ENCODE measurements around the gene PNMA8B. TPM values are rescaled to one million over a fixed set of nuclear protein-coding genes. Genes with fewer than 3 reads are reported as not detected.
"Not testable (repeated sequence)": the region's sequence is repeated elsewhere in the genome, so short reads cannot be mapped to it uniquely, and the experiment has no call there.

PNMA8B gene
- total RNA-seq, 1 donor from 2014 or later = 0.09 TPM

- TF ChIP-seq CTCF (IDR thresholded peaks at IDR 0.05) = no peak
- TF ChIP-seq EZH2 (IDR thresholded peaks at IDR 0.05) = no peak
- TF ChIP-seq EZH2phosphoT487 (IDR thresholded peaks at IDR 0.05) = no peak
- Histone ChIP-seq H3K27me3 (no peaks in the 10 kb centered on the region), H3K9ac (no peak overlapping the region), H3K4me1 (peaks cover 6% of the 10 kb centered on the region), H3K79me2 (ENCODE audit: low read depth) (no peaks in the 10 kb centered on the region), H3F3A (ENCODE audit: low read depth) (no peaks in the 10 kb centered on the region), H3K9me3 (ENCODE audit: low read depth) (no peaks in the 10 kb centered on the region), H3K4me2 (peak overlapping the region; percentile 36), H3K27ac (no peak overlapping the region), H3K4me3 (no peak overlapping the region), H3K36me3 (no peaks in the 10 kb centered on the region), H2AFZ (replicated peaks) (peak overlapping the region; percentile 91), H4K20me1 (ENCODE audit: low read depth) (no peaks in the 10 kb centered on the region)
- Mint-ChIP-seq H3K27ac (peak overlapping the region; percentile 91), H3K27me3 (ENCODE audit: insufficient read depth, low read depth) (peaks cover 7% of the 10 kb centered on the region), H3K4me1 (peaks cover 37% of the 10 kb centered on the region), H3K9me3 (peaks cover 4% of the 10 kb centered on the region), H3K4me3 (peak overlapping the region; percentile 13), H3K36me3 (no peaks in the 10 kb centered on the region)
- DNase-seq (ENCODE audit: low spot score) = no peak
Measured at GRCh38 chr19:46528601-46529590, 33.2 kb upstream of the PNMA8B start.

GRCh38 chr19:46526801-46527200 is 31.1 kb upstream of the PNMA8B start:
- H4K20me1 ChIP-seq (ENCODE audit: low read depth); H3K9ac ChIP-seq; H3K9me3 Mint-ChIP-seq; H3K4me2 ChIP-seq; H3K27me3 ChIP-seq; H3F3A ChIP-seq (ENCODE audit: low read depth); DNase-seq (ENCODE audit: low spot score); H3K36me3 Mint-ChIP-seq; H3K79me2 ChIP-seq (ENCODE audit: low read depth); H3K4me3 Mint-ChIP-seq; H3K4me3 ChIP-seq; H3K27ac Mint-ChIP-seq; H2AFZ ChIP-seq (replicated peaks); H3K4me1 ChIP-seq; H3K27ac ChIP-seq; H3K9me3 ChIP-seq (ENCODE audit: low read depth); H3K36me3 ChIP-seq; H3K27me3 Mint-ChIP-seq (ENCODE audit: insufficient read depth, low read depth): not testable (repeated sequence)
- peaks cover 22% of the 10 kb centered on the region for H3K4me1 Mint-ChIP-seq

GRCh38 chr19:46524308-46524707 is 28.6 kb upstream of the PNMA8B start:
- Histone ChIP-seq H3K9me3 (ENCODE audit: low read depth) (no peaks in the 10 kb centered on the region), H3K27me3 (no peaks in the 10 kb centered on the region), H3F3A (ENCODE audit: low read depth) (no peaks in the 10 kb centered on the region), H3K4me3 (no peak overlapping the region), H3K9ac (no peak overlapping the region), H3K36me3 (no peaks in the 10 kb centered on the region), H3K4me1 (no peaks in the 10 kb centered on the region), H4K20me1 (ENCODE audit: low read depth) (no peaks in the 10 kb centered on the region), H2AFZ (replicated peaks) (no peak overlapping the region), H3K4me2 (no peak overlapping the region), H3K79me2 (ENCODE audit: low read depth) (no peaks in the 10 kb centered on the region), H3K27ac (no peak overlapping the region)
- no peaks in the 10 kb centered on the region for H3K36me3 Mint-ChIP-seq
- no peak for DNase-seq (ENCODE audit: low spot score)
- TF ChIP-seq CTCF (IDR thresholded peaks at IDR 0.05) = no peak
- no peak for TF ChIP-seq EZH2phosphoT487 (IDR thresholded peaks at IDR 0.05)
- no peak for TF ChIP-seq EZH2 (IDR thresholded peaks at IDR 0.05)
- no peak overlapping the region for H3K27ac Mint-ChIP-seq
- H3K4me1 Mint-ChIP-seq = peaks cover 10% of the 10 kb centered on the region
- no peak overlapping the region for H3K4me3 Mint-ChIP-seq
- H3K27me3 Mint-ChIP-seq (ENCODE audit: insufficient read depth, low read depth) = peaks cover 6% of the 10 kb centered on the region
- H3K9me3 Mint-ChIP-seq = peaks cover 4% of the 10 kb centered on the region

- not testable (repeated sequence) for H3K4me1 Mint-ChIP-seq; H2AFZ ChIP-seq (replicated peaks); H3K27ac Mint-ChIP-seq; H3K9me3 Mint-ChIP-seq; DNase-seq (ENCODE audit: low spot score); H3K27me3 Mint-ChIP-seq (ENCODE audit: insufficient read depth, low read depth); H3K79me2 ChIP-seq (ENCODE audit: low read depth); H3K9ac ChIP-seq; H3K9me3 ChIP-seq (ENCODE audit: low read depth); H3K36me3 Mint-ChIP-seq; H3K36me3 ChIP-seq; H3K27me3 ChIP-seq; H3K4me2 ChIP-seq; H3K27ac ChIP-seq; H4K20me1 ChIP-seq (ENCODE audit: low read depth); H3F3A ChIP-seq (ENCODE audit: low read depth); H3K4me1 ChIP-seq; H3K4me3 Mint-ChIP-seq; H3K4me3 ChIP-seq
Measured at GRCh38 chr19:46522988-46523387, 27.3 kb upstream of the PNMA8B start.
